A673 (cell line): Measurements from ENCODE around the gene BEGAIN. TPM values are rescaled to one million over a fixed set of nuclear protein-coding genes. Genes with fewer than 3 reads are reported as not detected.

Experiments
- BruUV-seq: library from RNA; stranded (reverse); fragments of 400-500 nt; replicated peaks from 2 replicates; lab custom pipeline; 2021; lab: Mats Ljungman, UMichigan
- CTCF ChIA-PET: fragments of 300-600 bp; sonication (Branson Sonifier 250); formaldehyde crosslinking; loops from one replicate; lab custom pipeline; 2022; ENCODE audit warnings: antibody characterized with exemption; lab: Charles Lee
- POLR2A ChIA-PET: fragments of 300-600 bp; sonication (Branson Sonifier 250); formaldehyde crosslinking; loops from one replicate; lab custom pipeline; 2022; ENCODE audit warnings: antibody characterized with exemption; ENCODE audit not compliant: low non-redundant PET; lab: Charles Lee
- DNase-seq: peaks from one replicate; pipeline ENCODE4 v3.0.0-alpha.2; 2015; ENCODE audit warnings: low spot score
- H3K27ac ChIP-seq: fragments of 200-600 bp; sonication (generic); 2 replicates; pipeline ENCODE4 v1.5.1; 2016; ENCODE audit warnings: mixed run types, low read depth, mild to moderate bottlenecking, mixed read lengths, antibody characterized with exemption, low read length; ENCODE audit not compliant: poor library complexity, severe bottlenecking
- H3K27me3 ChIP-seq: fragments of 200-600 bp; sonication (generic); replicated peaks from 2 replicates; pipeline ENCODE4 v1.6.1; 2017; ENCODE audit warnings: mixed run types, low read depth, mild to moderate bottlenecking, mixed read lengths, antibody characterized with exemption, low read length; ENCODE audit not compliant: insufficient read depth, poor library complexity
- H3K36me3 ChIP-seq: fragments of 200-600 bp; sonication (generic); 2 replicates; pipeline ENCODE4 v1.6.1; 2016; ENCODE audit warnings: mixed run types, mild to moderate bottlenecking, mixed read lengths, antibody characterized with exemption, low read length; ENCODE audit not compliant: insufficient read depth, poor library complexity, severe bottlenecking
- H3K4me1 ChIP-seq: fragments of 200-600 bp; sonication (generic); 2 replicates; pipeline ENCODE4 v1.6.1; 2017; ENCODE audit warnings: mixed run types, mild to moderate bottlenecking, mixed read lengths, antibody characterized with exemption, low read length; ENCODE audit not compliant: insufficient read depth, poor library complexity, severe bottlenecking
- H3K4me3 ChIP-seq: fragments of 200-600 bp; sonication (generic); 2 replicates; pipeline ENCODE4 v1.5.1; 2016; ENCODE audit warnings: low read depth, mixed run types, mild to moderate bottlenecking, mixed read lengths, low read length; ENCODE audit not compliant: poor library complexity, severe bottlenecking
- H3K9me3 ChIP-seq: fragments of 200-600 bp; sonication (generic); 2 replicates; pipeline ENCODE4 v1.6.1; 2016; ENCODE audit warnings: mixed run types, low read depth, mild to moderate bottlenecking, mixed read lengths, antibody characterized with exemption, low read length; ENCODE audit not compliant: poor library complexity, severe bottlenecking
- EZH2 ChIP-seq: fragments of 200-600 bp; sonication (generic); IDR thresholded peaks from 2 replicates; pipeline ENCODE4 v1.6.1; 2017; ENCODE audit warnings: borderline replicate concordance, low read depth, mild to moderate bottlenecking, mixed read lengths, antibody characterized with exemption, low read length; ENCODE audit not compliant: poor library complexity, severe bottlenecking
- intact Hi-C: fragments of 100-400 bp; cut with micrococcal nuclease; formaldehyde crosslinking; loops from one replicate; pipeline ENCODE4 v1.10.0; 2022; ENCODE audit not compliant: unreplicated experiment
- total RNA-seq: library from RNA; stranded (reverse); gene quantifications from 2 replicates; pipeline ENCODE4 v1.2.3, GENCODE V29; 2021
- TF ChIP-seq, protein P1 (sequence below): fragments of 300-800, 200-600 bp; sonication (generic); conservative IDR thresholded peaks from 2 replicates; pipeline ENCODE4 v1.5.1; 2017; ENCODE audit warnings: low read depth, mild to moderate bottlenecking, antibody characterized with exemption, low read length, moderate library complexity, mixed read lengths

Gene BEGAIN
- total RNA-seq, 1 experiment from 2014 or later, result 0.84 TPM

DNA sequence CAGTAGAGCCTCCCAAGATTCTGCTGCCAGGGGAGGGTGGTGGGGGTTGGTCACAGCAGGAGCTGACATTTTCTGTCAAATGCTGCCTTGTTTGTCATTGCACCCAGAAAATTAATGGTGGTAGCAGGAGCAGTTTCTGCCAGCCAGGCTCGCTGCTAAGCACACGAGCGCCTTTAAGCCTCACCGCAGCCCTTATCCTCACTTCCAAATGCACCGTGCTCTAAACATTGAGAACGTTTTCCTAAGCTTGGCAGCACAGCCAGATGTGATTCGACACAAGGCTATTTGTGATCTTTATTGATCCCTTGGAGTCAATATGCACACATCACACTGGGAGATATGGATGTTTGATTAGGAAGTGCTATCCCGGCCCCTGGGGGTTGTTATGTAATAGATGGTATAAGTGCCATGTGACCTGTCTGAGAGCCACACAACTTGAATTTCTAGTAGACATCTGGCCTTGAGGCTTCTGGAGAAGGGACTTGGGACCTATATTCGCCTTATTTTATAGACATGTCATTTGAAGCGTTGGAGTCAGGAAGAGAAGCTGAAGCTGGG lies 31.6 kb upstream of the BEGAIN start:
- Histone ChIP-seq H3K9me3 (no peaks in the 10 kb centered on the region), H3K27me3 (no peaks in the 10 kb centered on the region), H3K36me3 (no peaks in the 10 kb centered on the region), H3K27ac (no peak overlapping the region), H3K4me1 (no peaks in the 10 kb centered on the region), H3K4me3 (no peak overlapping the region)
- no peak for TF ChIP-seq EZH2
- TF ChIP-seq, protein P1, sequence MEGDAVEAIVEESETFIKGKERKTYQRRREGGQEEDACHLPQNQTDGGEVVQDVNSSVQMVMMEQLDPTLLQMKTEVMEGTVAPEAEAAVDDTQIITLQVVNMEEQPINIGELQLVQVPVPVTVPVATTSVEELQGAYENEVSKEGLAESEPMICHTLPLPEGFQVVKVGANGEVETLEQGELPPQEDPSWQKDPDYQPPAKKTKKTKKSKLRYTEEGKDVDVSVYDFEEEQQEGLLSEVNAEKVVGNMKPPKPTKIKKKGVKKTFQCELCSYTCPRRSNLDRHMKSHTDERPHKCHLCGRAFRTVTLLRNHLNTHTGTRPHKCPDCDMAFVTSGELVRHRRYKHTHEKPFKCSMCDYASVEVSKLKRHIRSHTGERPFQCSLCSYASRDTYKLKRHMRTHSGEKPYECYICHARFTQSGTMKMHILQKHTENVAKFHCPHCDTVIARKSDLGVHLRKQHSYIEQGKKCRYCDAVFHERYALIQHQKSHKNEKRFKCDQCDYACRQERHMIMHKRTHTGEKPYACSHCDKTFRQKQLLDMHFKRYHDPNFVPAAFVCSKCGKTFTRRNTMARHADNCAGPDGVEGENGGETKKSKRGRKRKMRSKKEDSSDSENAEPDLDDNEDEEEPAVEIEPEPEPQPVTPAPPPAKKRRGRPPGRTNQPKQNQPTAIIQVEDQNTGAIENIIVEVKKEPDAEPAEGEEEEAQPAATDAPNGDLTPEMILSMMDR, result no peak
- intact Hi-C loops, result no loop called here
- POLR2A ChIA-PET, result no interaction called here
- CTCF ChIA-PET, result no interaction called here
- DNase-seq, result no peak
- BruUV-seq, result no TSS peak

DNA sequence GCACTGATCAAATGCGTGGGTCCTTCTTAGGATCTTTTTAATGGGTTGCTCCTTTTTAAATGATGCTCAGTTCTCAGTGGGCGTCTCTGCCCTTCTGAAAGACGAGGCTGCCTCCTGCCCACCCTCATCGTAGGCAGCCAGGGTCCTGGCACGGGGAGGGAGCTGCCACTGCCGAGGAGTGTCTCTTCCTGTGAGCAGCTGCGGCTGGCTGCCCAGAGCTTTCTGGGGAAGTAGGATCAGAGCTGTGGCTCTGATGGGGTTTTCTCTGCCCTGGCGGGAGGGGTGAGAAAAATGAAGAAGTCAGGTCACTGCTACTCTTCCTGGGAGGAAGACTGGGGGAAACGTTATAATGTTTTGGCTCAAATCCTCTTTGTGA lies 31.1 kb upstream of the BEGAIN start:
- no TSS peak for BruUV-seq
- no peak overlapping the region for H3K27ac ChIP-seq
- H3K36me3 ChIP-seq, result no peaks in the 10 kb centered on the region
- H3K4me1 ChIP-seq, result no peaks in the 10 kb centered on the region
- no peaks in the 10 kb centered on the region for H3K27me3 ChIP-seq
- TF ChIP-seq, protein P1, result no peak
- TF ChIP-seq EZH2, result no peak
- H3K9me3 ChIP-seq, result no peaks in the 10 kb centered on the region
- H3K4me3 ChIP-seq, result no peak overlapping the region
- ChIA-PET CTCF (no interaction called here), POLR2A (no interaction called here)
- intact Hi-C loops, result no loop called here
- no peak for DNase-seq

DNA sequence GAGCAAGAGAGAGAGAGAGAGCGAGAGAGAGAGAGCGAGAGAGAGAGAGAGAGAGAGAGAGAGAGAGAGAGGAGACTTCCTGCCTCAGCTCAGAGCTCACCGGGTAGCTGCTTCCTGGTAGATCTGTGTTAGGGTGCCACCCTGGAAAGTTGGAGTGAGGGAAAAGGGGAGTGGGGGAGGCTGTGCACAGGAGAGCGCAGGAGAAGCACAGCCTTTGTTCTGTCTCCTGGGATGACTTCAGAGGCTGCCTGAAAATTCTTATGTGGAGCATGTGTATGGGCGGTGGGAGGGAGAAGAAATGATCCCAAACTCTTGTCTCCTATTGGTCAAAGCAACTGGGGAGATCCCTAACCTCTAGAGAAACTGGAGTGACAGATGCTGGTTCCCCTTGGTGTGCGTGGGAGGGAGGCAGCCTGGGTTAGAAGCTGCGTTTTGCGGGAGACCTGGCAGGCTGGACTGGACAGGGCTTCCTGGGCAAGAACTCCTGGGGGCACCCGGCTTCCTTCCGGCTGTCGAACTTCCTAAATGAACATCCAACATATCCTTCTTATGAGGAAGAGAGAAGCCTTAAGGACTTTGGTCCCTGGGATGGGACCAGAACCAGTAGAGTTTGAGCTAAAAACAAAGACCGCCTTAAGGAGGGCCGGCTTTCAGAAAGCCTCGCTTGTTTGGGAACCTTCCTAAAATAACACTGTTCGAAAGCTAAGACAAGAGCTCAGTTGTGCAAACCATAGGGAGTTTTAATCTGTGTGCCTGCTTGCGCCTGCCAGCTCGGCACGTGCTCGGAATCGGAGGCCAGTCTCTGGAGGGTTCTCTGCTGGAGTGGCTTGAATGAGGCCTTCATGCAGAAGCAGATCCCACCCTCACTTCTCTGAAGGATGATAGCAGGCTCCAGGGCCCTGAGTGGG lies 30.4 kb upstream of the BEGAIN start:
- no peak for DNase-seq
- CTCF ChIA-PET, result no interaction called here
- TF ChIP-seq, protein P1, result no peak
- no peak for TF ChIP-seq EZH2
- no peak overlapping the region for H3K27ac ChIP-seq
- H3K4me1 ChIP-seq, result no peaks in the 10 kb centered on the region
- H3K4me3 ChIP-seq, result no peak overlapping the region
- POLR2A ChIA-PET, result no interaction called here
- no peaks in the 10 kb centered on the region for H3K27me3 ChIP-seq
- no peaks in the 10 kb centered on the region for H3K9me3 ChIP-seq
- intact Hi-C loops, result no loop called here
- BruUV-seq, result no TSS peak
- no peaks in the 10 kb centered on the region for H3K36me3 ChIP-seq
